ENCODE measurements around the gene NPAS1.

DNA sequence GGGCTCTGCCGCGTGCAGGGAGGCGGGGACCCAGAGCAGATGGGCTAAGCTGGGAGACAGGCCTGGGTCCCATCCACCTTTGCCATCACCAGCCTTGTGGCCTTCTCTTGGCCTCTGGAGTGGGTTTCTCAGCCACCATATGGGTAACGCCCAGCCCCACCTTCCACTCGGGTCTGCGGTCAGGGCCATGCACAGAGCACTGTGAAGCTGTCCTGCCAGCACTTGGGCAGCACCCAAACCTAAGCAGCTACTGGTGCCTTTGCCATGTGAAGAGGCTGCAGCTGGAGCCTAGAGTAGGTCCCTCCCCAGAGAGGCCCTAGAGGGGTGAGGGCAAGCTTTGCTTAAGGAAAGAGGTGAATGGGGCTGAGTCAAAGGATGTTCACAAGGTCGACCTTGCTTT, 24.1 kb upstream of the NPAS1 start:
- TF ChIP-seq, protein P1, sequence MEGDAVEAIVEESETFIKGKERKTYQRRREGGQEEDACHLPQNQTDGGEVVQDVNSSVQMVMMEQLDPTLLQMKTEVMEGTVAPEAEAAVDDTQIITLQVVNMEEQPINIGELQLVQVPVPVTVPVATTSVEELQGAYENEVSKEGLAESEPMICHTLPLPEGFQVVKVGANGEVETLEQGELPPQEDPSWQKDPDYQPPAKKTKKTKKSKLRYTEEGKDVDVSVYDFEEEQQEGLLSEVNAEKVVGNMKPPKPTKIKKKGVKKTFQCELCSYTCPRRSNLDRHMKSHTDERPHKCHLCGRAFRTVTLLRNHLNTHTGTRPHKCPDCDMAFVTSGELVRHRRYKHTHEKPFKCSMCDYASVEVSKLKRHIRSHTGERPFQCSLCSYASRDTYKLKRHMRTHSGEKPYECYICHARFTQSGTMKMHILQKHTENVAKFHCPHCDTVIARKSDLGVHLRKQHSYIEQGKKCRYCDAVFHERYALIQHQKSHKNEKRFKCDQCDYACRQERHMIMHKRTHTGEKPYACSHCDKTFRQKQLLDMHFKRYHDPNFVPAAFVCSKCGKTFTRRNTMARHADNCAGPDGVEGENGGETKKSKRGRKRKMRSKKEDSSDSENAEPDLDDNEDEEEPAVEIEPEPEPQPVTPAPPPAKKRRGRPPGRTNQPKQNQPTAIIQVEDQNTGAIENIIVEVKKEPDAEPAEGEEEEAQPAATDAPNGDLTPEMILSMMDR (conservative IDR thresholded peaks at IDR 0.05; ENCODE audit: low read length), result no peak
- no peak for TF ChIP-seq EZH2phosphoT487 (IDR thresholded peaks at IDR 0.05; ENCODE audit: borderline replicate concordance, low read depth, low read length)

Data from OCI-LY7 (cell line).